Osteoblast (primary cell): ENCODE results near the gene ZMYND19. TPM values are rescaled to one million over a fixed set of nuclear protein-coding genes. Genes with fewer than 3 reads are reported as not detected.
"Not testable (repeated sequence)": the region's sequence is repeated elsewhere in the genome, so short reads cannot be mapped to it uniquely, and the experiment has no call there.

ENCODE experiments used
- DNase-seq: peaks from one replicate; pipeline ENCODE4 v3.0.0; 2011; ENCODE audit warnings: low spot score, mixed read lengths; ENCODE audit not compliant: insufficient read length; ENCODE audit errors: missing footprints
- H2AFZ ChIP-seq: 2 replicates; pipeline ENCODE4 v1.6.0; 2011; ENCODE audit warnings: mild to moderate bottlenecking, low read length
- H3K27ac ChIP-seq: 2 replicates; pipeline ENCODE4 v1.5.1; 2011; ENCODE audit warnings: mild to moderate bottlenecking, low read depth, low read length, moderate library complexity
- H3K27me3 ChIP-seq: 2 replicates; pipeline ENCODE4 v1.6.0; 2012; ENCODE audit warnings: mild to moderate bottlenecking, control low read depth, inconsistent platforms, low read length, moderate library complexity; ENCODE audit not compliant: insufficient read depth
- H3K36me3 ChIP-seq: 2 replicates; pipeline ENCODE4 v1.5.1; 2011; ENCODE audit warnings: mild to moderate bottlenecking, low read length, control low read depth, moderate library complexity; ENCODE audit not compliant: insufficient read depth
- H3K4me1 ChIP-seq: 2 replicates; pipeline ENCODE4 v1.5.1; 2011; ENCODE audit warnings: mild to moderate bottlenecking, low read length, control low read depth, moderate library complexity; ENCODE audit not compliant: insufficient read depth
- H3K4me2 ChIP-seq: 2 replicates; pipeline ENCODE4 v1.6.0; 2011; ENCODE audit warnings: mild to moderate bottlenecking, low read length; ENCODE audit not compliant: insufficient read depth
- H3K4me3 ChIP-seq: fragments of 200-600 bp; sonication (generic); 3 replicates; pipeline ENCODE4 v1.5.1; 2012; ENCODE audit warnings: mild to moderate bottlenecking, low read length, inconsistent platforms; ENCODE audit not compliant: insufficient read depth
- H3K79me2 ChIP-seq: 2 replicates; pipeline ENCODE4 v1.6.0; 2012; ENCODE audit warnings: mild to moderate bottlenecking, low read length, control low read depth, inconsistent platforms; ENCODE audit not compliant: insufficient read depth
- H3K9me3 ChIP-seq: 2 replicates; pipeline ENCODE4 v1.5.1; 2011; ENCODE audit warnings: low read depth, low read length, control low read depth
- H4K20me1 ChIP-seq: 2 replicates; pipeline ENCODE4 v1.6.0; 2012; ENCODE audit warnings: mild to moderate bottlenecking, low read length, control low read depth; ENCODE audit not compliant: insufficient read depth
- CTCF ChIP-seq: IDR thresholded peaks from 2 replicates; pipeline ENCODE4 v1.5.1; 2011; ENCODE audit warnings: mild to moderate bottlenecking, low read depth, low read length, moderate library complexity; ENCODE audit errors: extremely low read depth
- total RNA-seq: library from RNA; depleted of rRNA; stranded (reverse); fragments of >200 nt; gene quantifications from 2 replicates; pipeline ENCODE4 v1.2.3, GENCODE V29; 2012

The ZMYND19 gene
- total RNA-seq, 1 donor = 10.5 TPM

- peaks cover 25% of the 10 kb centered on the region for H3K36me3 ChIP-seq
- H4K20me1 ChIP-seq = peaks cover 5% of the 10 kb centered on the region
- H2AFZ ChIP-seq = peak within 1 kb of the TSS; percentile 78
- peak; percentile 23 for TF ChIP-seq CTCF
- H3K27ac ChIP-seq = peak within 1 kb of the TSS; percentile 66
- peak; percentile 100 for DNase-seq
- H3K79me2 ChIP-seq = peaks cover 14% of the 10 kb centered on the region
- H3K4me3 ChIP-seq = peak within 1 kb of the TSS; percentile 92
- H3K27me3 ChIP-seq = no peaks in the 10 kb centered on the region
- H3K4me1 ChIP-seq = peaks cover 6% of the 10 kb centered on the region
- peak within 1 kb of the TSS; percentile 86 for H3K4me2 ChIP-seq
- no peaks in the 10 kb centered on the region for H3K9me3 ChIP-seq
Observed at GRCh38 chr9:137551264-137552021, 38.9 kb downstream of the ZMYND19 start, which contains the start of gene MRPL41. MRPL41 (plus strand) TSS chr9:137551879; CDS start chr9:137552082, 203 bp downstream.

- not testable (repeated sequence) for H4K20me1 ChIP-seq, H3K9me3 ChIP-seq, H3K27ac ChIP-seq, H3K4me1 ChIP-seq, H3K27me3 ChIP-seq, DNase-seq
- H2AFZ ChIP-seq = peak overlapping the region; percentile 72
- H3K36me3 ChIP-seq = peaks cover 19% of the 10 kb centered on the region
- peaks cover 14% of the 10 kb centered on the region for H3K79me2 ChIP-seq
- H3K4me2 ChIP-seq = peak overlapping the region; percentile 82
- H3K4me3 ChIP-seq = peak overlapping the region; percentile 74
Observed at GRCh38 chr9:137550958-137551263, 39.4 kb downstream of the ZMYND19 start.

GRCh38 chr9:137550231-137550621, 40.1 kb downstream of the ZMYND19 start, which contains the start of gene PNPLA7:
PNPLA7 (minus strand) TSS chr9:137550402; CDS start chr9:137550197, 205 bp downstream.
- Histone ChIP-seq H3K36me3 (peaks cover 12% of the 10 kb centered on the region), H3K27ac (no peak within 1 kb of the TSS), H3K79me2 (peaks cover 14% of the 10 kb centered on the region), H3K9me3 (no peaks in the 10 kb centered on the region), H3K4me1 (peaks cover 6% of the 10 kb centered on the region), H3K27me3 (no peaks in the 10 kb centered on the region), H3K4me3 (peak within 1 kb of the TSS; percentile 74), H3K4me2 (peak within 1 kb of the TSS; percentile 82), H2AFZ (peak within 1 kb of the TSS; percentile 72), H4K20me1 (peaks cover 5% of the 10 kb centered on the region)
- no peak for TF ChIP-seq CTCF
- DNase-seq = peak; percentile 97

GRCh38 chr9:137547687-137548543, 42.4 kb downstream of the ZMYND19 start:
- H3K4me1 ChIP-seq = peaks cover 15% of the 10 kb centered on the region
- no peak overlapping the region for H3K4me2 ChIP-seq
- peaks cover 9% of the 10 kb centered on the region for H3K79me2 ChIP-seq
- H3K9me3 ChIP-seq = no peaks in the 10 kb centered on the region
- H3K27me3 ChIP-seq = no peaks in the 10 kb centered on the region
- H3K4me3 ChIP-seq = no peak overlapping the region
- no peak for TF ChIP-seq CTCF
- no peak overlapping the region for H3K27ac ChIP-seq
- H3K36me3 ChIP-seq = no peaks in the 10 kb centered on the region
- no peak overlapping the region for H2AFZ ChIP-seq
- H4K20me1 ChIP-seq = peaks cover 5% of the 10 kb centered on the region
- peak; percentile 76 for DNase-seq
